GM21447 (cell line): ENCODE data around the gene SDCCAG8.

Source experiments
- ATAC-seq: cut with Tn5 transposase; IDR thresholded peaks from one replicate; pipeline ENCODE4 v1.9.1; 2021; ENCODE audit not compliant: unreplicated experiment

The SDCCAG8 gene

DNA sequence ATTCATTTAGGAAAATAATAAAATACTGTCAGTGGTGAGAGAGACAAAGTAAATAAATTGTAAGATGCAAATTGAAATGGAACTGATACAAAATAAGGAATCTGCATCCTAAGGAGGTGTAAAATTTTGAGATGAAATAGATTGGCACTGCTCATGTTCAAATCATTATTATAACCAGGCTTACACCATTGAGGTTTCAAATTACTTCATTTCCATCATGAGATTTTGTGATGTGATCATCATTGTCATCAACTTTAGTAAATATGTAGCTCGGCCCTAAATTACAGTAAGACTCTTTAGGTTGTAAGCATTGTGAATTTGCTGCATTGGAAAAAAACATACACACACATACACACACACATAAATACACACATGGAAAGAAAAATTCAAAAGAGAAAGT, 123.4 kb downstream of the SDCCAG8 start:
- ATAC-seq, result no peak

DNA sequence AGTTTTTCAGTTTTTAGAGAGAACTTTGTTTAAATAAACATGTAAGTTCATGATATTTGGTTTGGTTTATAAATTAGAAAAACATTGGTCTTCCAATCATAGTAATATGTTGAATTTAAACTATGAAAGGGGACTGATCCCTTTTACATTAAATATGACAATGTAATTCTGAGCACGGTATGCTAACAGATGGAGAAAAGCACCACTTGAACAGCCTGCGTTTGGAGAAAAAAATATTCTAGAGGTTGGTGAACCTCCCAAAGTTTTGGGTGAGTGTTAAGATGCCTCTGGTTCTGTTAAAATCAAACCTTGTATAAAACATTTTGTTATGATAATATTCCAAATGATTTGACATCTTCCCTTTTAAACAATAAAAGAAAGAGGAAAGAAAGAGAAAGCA, 123.9 kb downstream of the SDCCAG8 start:
- no peak for ATAC-seq

DNA sequence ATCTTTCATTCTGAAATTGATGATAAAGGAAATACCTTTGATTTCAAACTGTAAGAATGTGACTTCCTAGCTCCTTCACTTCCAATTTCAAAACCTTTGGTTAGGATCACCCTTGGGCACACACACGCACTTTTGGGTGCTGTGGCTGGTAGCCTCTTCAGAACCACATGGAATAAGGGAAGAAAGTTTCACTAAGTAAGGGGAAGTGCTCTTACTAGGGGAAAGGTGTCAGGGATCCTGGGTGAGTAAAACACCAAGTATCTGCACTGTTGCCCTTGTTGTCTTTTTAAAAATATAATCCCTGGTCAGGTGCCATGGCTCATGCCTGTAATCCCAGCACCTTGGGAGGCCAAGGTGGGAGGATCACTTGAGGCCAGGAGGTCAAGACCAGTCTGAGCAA, 132.4 kb downstream of the SDCCAG8 start:
- no peak for ATAC-seq

DNA sequence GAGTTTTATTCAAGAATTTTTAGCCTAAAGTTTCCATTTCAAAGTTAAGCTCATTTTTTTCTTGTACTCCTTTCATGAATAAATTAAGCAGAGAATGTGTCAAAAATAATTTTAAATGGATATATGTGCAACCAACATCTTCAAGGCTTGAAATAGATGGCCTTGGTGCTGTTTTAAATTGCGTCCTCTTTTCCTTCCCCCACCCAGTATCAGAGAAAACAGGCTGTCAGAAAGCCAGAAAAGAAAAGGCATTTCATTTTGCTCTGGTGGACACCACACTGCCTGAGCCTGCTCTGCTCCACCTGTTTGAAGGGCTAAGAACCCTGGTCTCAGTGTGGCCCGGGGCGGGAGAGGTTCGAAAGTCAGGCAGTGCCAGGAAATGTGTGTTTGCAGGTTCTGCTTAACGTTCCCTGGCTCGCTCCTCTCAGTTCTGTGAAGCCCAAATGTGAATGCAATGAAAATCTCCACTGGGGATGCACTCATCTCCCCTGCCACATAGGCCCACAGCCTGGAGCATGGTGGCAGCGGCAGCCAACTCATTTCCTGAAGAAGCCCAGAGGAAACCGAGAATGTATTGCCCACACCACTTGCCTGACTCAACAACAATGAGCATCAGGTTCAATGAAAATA, 134.4 kb downstream of the SDCCAG8 start:
- no peak for ATAC-seq

DNA sequence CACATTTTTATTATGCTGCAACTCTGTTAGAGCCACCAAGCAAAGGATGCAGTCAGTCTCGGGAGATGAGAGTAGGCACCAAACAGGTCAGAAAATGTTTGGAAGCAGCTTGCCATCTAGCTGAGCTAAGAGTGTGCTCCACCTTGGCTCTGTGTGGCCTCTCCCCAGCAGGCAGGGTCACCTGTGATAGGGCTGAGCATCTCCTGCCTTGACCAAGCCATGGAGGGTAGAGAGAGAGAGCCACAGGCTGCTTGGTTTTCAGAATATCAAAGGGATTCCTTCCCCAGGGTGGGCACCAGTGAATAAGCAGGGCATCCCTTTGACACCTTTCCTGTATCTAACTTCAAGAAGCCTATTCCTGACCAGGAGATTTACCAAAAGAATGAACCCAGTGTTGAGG, 135.5 kb downstream of the SDCCAG8 start:
- ATAC-seq, result no peak

DNA sequence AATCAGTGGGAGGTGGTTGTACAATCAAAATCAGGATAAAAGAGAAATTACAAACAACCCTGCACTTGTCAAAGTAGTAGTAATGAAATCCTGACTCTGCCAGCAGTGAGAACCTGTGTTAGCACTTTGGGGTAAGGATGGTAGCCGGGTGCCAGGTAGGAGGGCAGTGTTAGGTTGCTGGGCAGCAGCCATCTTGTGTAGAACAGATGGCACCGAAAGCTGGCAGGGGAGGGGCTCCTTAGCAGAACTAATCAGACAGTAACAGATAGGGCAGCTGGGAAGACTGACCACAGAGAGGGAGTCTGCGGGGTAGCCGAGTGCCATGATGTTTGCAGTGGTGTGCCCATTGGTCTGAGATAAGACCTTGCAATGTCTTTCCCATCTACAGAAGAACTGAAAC, 137.3 kb downstream of the SDCCAG8 start:
- no peak for ATAC-seq

DNA sequence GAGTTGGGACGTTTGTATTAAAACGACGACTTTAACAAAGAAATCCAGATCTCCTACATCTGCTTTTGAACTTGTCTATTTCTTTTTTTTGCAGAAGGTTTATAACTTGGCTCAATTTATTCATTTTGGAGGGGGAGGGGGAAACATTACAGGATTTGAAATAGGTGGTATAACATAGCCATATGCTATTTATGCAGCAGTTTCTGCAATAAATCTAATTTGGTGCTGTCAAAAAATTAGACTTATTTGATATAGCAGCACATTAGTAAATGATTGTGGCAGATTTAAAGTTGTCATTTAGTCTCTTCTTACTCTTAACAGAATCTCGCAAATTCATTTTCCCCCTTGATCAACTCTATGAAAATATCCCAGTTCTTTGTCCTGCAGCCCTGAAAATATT, 138.2 kb downstream of the SDCCAG8 start:
- no peak for ATAC-seq

DNA sequence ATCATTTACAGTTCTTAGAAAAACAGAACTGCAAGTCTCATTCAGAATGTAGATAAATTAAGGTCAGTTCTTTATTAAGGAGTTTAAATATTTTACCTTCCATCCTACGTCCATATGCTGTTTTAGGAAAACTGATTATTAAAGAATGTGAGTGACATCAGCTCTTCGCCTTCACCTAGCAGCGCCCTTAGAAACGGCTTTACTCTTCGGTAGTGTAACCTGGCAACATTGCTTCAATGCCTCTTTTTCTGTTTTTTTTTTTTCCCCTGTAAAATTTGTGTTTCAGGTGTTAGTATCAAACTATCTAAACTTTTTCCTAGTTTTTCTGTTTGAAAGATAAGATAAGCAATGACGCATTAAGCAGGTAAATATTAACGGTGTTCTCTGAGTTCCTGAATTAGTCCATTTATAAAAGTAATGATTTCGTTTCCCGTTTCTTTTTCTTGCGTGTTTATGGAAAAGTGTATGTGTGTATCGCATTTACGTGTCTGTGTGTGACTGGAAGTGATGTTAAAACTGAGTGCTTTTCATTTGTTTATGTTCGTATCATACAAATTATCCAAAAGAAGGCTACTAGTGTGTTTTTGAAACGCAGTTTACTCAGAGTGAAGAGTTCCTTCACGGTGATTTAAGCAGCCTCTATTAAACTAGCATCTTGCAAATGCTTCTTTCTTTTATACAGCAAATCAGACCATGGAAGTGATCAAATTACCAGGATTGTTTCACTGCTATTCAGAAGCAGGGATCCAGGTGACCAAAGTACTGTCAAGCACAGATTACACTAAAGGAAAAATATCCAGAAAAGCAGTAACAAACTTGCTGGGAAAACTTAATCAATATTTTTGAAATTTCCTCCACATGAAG, 139.0 kb downstream of the SDCCAG8 start:
- no peak for ATAC-seq

DNA sequence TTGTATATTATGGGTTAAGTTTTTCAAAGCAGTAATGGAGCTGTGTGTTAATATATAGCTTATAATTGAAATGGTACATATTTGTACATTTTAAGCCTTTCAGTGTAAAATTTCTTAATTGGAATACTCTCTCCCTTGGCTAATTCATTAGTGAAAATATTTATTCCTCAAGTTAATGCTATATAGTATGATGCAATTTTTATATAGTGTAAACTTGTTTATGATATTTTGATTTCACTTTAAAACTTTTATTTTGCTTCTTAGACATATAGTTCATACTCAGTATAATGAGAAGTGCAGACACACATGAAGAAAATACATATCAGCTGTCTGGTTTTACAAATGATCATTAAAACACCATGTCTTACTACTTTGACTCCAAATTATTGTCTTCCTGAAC, 140.6 kb downstream of the SDCCAG8 start:
- ATAC-seq, result no peak

DNA sequence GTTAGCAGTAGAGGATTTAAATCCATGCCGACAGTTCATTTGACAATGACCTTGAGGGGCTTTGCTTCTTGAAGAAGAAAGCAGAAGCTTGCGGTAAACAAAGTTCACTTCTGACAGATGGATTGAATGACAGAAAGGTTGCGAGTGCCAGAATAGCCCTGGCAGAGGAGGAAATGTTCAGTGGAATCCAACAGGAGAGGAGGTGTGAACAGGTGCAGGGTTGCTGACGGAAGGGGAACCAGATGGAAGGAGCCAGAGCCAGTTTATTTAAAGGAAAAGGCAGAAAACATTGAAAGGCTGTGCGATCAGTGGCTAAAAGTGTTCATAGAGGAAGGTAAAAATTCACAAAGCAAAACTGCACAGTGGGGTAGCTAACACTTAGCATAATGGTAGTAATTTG, 141.0 kb downstream of the SDCCAG8 start:
- ATAC-seq, result no peak

DNA sequence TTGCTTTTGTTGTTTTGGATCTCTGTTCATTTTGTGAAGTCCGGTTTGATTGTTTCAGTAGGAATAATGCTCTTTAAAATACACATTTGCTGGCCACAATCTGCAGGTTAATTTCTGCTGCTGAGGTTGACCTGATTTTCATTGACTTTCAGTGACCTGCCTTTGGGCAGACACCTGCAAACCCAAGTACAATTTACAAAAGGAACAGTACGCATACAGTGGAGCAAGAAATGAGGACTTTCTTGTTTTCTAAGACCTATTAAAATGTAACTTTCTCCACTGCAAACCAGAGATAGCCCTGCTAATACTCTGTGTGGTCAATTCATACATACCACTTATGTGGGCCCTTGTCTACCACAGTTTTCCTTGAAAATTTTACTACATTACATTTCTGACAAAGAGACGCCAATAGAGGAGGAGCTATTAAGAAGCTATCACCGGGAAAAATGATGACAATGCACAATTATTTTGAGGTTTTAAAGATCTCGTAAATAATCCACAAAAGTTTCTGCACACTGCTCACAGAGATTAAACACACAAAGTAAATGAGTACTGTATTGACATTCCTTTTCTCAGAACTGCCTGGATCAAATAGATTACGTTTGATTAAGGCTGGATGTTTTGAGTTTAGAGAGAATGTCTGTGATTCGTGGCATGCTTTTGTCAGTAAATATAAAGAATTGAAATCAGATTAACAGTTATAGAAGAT, 141.9 kb downstream of the SDCCAG8 start:
- no peak for ATAC-seq

DNA sequence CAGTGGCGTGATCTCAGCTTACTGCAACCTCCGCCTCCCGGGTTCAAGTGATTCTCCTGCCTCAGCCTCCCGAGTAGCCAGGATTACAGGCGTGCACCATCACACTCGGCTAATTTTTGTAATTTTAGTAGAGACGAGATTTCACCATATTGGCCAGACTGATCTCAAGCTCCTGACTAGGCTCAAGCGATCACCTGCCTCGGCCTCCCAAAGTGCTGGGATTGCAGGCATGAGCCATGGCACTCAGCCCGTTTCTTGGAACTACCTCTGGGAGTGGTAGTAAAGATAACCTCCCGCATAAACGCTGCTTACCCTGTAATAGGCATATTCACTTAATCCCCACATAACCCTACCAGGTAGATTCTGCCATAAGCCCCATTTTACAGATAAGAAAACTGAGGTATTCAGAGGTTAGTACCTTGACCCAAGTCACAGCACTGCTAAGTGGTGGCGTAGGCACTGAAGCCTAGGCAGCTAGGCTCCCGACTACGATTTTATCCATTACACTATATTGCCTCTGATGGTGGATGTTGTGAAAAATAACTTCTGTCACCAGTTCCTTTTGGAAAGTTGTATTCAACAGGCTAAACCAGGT, 143.8 kb downstream of the SDCCAG8 start:
- no peak for ATAC-seq

DNA sequence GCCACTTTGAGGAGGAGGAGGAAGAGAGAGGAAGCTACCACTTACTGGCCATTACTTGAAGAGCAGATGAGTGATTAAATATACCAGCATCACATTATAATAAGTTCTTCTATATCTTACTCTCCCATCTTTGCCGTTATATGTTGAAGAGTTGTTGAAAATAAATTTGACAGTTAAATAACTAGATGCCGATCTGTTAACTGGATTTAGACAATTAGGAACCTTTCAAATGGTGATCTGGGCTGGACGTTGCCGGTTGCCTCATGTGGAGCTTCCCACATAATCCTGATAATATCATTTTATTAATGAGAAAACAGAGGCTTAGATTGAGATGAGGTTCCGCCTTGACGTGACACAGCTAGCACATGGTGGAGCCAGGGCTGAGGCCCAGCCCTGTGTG, 147.0 kb downstream of the SDCCAG8 start:
- ATAC-seq, result no peak

DNA sequence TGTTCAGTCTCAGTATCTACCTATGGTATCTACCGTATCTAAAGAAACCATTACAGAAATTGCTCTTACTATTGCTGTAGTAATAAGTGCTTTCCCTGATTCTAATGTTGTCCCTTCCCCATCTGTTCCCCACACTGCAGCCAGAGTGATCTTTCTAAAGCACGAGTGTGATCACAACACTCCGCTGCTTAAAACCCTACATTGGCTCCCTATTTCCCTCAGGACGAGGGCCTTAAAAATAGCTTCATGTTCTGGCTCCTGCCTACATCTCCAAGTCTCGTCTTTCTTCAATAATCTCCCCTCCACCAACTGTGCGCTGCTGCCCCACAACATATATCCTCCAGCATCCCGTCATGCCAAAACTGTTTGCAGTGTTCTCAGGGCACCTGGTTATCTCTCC, 150.6 kb downstream of the SDCCAG8 start:
- ATAC-seq, result no peak

DNA sequence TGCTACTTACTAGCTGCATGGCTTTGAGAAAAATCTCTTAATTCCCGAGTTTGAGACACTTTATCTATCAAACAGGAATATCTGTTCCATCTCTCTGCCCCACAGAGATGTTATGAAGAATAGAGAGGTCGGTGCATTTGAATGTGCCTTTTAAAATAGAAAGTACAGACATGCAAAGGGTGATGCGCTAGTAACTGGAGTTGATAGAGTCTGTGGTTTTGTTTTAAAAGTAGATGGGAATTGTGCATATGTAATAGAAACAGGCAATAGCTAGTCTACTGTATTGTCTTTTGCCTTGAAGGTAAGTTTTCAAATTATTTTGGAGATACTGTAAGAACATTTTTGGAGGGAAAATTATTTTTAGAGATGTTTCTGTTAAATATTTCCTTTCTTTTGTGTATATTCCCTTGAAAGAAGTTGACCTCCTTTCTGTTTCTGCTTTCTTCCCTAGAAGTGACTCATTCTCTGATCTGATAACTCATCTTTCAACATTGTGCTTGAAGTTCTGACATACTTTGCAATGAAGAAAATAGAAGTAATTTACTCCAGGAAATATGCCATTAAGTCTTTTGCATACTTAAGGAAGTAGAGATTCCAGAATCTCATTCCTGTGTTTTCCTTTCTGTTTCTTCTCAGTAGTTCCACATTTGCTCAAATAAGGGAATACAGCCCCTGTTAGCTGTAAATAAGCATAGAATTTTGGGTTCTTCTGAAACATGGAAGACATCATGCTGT, 151.6 kb downstream of the SDCCAG8 start:
- ATAC-seq, result no peak

DNA sequence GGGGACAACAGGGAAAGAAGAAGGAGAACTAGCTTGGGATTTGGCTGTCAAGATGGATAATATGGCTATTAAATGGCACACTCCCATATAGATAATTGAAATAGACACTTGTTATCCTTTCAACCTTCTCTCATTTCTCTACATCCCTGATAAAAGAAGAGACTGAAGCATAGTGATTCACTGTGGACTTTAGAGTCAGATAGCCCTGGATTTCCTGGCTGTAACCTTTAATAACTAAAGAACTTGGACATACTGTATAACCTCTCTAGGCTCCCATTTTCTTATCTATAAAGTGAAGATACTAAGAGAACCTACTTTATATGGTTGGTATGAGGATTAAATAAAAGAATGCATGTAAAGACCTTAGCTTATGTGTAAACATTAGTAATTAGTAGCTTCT, 152.6 kb downstream of the SDCCAG8 start:
- ATAC-seq, result no peak

DNA sequence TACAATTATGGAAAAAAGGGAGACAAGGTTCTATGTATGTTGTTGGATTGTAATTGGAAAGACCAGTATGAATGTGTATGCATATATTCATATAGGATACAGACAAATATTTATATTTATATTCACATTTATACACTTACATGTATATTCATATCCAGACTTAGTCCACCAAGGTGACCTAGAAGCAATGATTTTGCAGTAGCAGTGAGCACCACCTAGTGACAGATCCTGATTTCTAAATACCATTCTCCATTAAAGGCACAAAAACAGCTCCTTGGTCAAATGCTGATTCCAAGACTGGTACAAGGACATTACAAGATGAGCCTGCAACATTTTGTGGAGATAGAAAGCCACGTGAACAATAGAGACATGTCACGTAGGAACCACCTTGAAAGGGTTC, 153.4 kb downstream of the SDCCAG8 start:
- no peak for ATAC-seq

DNA sequence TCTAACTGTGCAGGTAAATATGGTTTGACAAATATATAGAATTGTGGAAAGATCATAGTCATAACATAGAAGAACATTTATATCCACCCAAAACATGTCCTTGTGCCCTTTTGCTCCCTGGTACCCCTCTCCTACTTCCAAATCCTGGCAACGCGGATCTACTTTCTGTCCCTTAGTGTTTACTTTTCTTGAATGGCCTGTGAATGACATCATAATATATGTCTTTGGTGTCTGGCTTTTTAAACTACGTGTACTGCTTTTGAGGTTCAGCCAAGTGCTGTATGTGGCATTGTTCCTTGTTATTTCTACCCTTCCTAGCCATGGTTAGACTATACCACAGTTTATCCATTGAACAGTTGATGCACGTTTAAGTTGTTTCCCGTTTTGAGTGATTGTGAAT, 155.6 kb downstream of the SDCCAG8 start:
- no peak for ATAC-seq

DNA sequence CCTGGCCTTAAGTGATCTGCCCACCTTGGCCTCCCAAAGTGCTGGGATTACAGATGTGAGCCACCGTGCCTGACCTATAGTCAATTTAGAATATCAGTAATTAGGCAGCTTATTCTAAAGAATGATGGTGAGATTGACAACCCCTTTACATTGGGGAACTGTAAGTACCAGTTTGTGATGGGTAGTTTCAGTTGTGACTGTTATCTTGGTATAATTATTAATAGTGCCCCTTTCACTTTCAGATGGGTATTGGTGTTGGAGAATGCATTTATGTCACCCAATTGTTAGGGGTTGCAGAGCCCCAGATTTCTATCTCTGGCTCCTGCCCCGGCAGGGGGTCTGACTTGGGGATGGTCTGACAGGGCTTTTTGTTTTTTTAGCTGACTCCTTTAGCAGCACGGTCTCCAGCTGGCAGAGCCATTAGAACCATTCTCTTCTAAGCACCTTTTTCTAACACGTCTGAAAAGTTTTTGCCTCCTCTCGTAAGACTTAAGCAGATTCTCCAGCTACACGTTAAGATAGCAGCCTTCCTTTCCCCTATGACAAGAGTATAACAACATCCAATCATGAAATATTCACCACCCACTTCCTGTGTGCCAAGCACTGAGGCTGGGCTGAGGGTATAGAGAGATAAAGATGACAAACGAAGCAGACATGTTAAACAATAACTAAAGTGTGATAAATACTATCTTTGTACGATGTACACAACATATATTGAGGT, 157.8 kb downstream of the SDCCAG8 start:
- peak; percentile 71 for ATAC-seq

DNA sequence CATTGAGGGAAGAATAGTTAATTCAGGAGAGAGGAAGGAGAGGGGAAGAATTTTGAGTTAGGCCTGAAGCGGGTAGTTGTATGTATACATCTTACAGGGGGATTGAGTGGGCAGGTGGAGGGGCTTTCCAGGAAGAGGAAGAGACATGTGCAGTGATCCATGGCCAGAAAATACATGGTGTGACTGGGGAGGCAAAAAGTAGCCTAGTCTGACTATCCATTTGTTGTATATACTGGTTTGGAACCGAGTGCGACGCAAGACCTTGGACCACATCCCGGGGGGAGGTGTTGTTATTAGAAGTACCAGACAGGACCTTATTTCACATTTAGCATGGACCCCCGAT, 158.3 kb downstream of the SDCCAG8 start:
- ATAC-seq, result no peak
